HEK293T (cell line): Measurements from ENCODE around the gene ERCC5.

Experiments
- ARNT ChIP-seq: fragments of 450-650 bp; IDR thresholded peaks from 2 replicates; pipeline ENCODE4 v1.6.1; 2017; ENCODE audit warnings: mild to moderate bottlenecking
- ELF4 ChIP-seq: fragments of 450-650 bp; IDR thresholded peaks from 2 replicates; pipeline ENCODE4 v1.6.1; 2017; ENCODE audit warnings: antibody characterized with exemption
- FOXA1 ChIP-seq: fragments of 450-650 bp; IDR thresholded peaks from 2 replicates; pipeline ENCODE4 v1.6.1; 2016; ENCODE audit warnings: mild to moderate bottlenecking
- FOXK2 ChIP-seq: fragments of 450-650 bp; IDR thresholded peaks from 2 replicates; pipeline ENCODE4 v1.6.1; 2016; ENCODE audit warnings: mild to moderate bottlenecking
- FOXM1 ChIP-seq: fragments of 450-650 bp; IDR thresholded peaks from 2 replicates; pipeline ENCODE4 v1.6.1; 2017; ENCODE audit warnings: mild to moderate bottlenecking, borderline replicate concordance
- HDGF ChIP-seq: fragments of 450-650 bp; IDR thresholded peaks from 2 replicates; pipeline ENCODE4 v1.6.1; 2017; ENCODE audit warnings: antibody characterized with exemption, borderline replicate concordance
- L3MBTL2 ChIP-seq: fragments of 450-650 bp; conservative IDR thresholded peaks from 2 replicates; pipeline ENCODE4 v1.6.1; 2016; ENCODE audit warnings: mild to moderate bottlenecking
- NFRKB ChIP-seq: fragments of 450-650 bp; IDR thresholded peaks from 2 replicates; pipeline ENCODE4 v1.6.1; 2016; ENCODE audit warnings: mild to moderate bottlenecking, moderate library complexity
- SP1 ChIP-seq: fragments of 450-650 bp; IDR thresholded peaks from 2 replicates; pipeline ENCODE4 v1.6.1; 2017
- SUZ12 ChIP-seq: fragments of 450-650 bp; IDR thresholded peaks from 2 replicates; pipeline ENCODE4 v1.6.1; 2016; ENCODE audit warnings: mild to moderate bottlenecking
- TARDBP ChIP-seq: fragments of 450-650 bp; IDR thresholded peaks from 2 replicates; pipeline ENCODE4 v1.6.1; 2016

- TF ChIP-seq HDGF (no peak), NFRKB (no peak), FOXA1 (no peak), TARDBP (no peak), L3MBTL2 (no peak), FOXK2 (no peak), SP1 (no peak), SUZ12 (no peak), ELF4 (no peak), ARNT (no peak), FOXM1 (no peak)
Measured at GRCh38 chr13:102914339-102914930, 68.6 kb downstream of the ERCC5 start.
